ENCODE data around the gene TNP1.

The TNP1 gene

DNA sequence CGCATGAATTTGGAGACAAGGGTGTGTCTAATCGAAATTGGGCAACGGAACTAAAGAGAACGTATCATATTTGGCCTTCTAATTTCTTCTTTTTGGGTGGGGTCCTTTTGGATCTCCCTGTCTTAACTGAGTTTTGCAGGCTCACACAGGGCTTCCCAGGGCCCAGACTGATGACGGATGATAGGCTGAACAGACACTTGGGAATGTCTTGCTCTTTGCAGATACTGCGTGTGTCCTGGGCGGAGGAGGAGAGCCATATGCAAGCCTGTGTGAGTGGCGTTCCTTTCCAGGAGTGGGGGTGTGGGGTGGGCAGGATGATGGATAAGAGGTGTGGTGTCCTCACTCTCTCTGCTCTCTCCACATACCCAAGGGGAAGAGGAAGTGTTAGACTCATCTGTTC lies 40.1 kb downstream of the TNP1 start:
- Histone ChIP-seq H3K27ac (ENCODE audit: low read depth, low read length) (no peak overlapping the region), H3K27me3 (ENCODE audit: insufficient read depth, low read length) (peaks cover 54% of the 10 kb centered on the region), H2AFZ (ENCODE audit: low read length, unreplicated experiment) (no peak overlapping the region), H3K36me3 (ENCODE audit: insufficient read depth, low read length) (no peaks in the 10 kb centered on the region), H3K4me3 (ENCODE audit: low read depth, low read length) (no peak overlapping the region), H3K79me2 (ENCODE audit: control insufficient read depth, insufficient read depth, low read length, unreplicated experiment) (no peaks in the 10 kb centered on the region), H3K4me1 (ENCODE audit: control insufficient read depth, insufficient read depth, low read length, unreplicated experiment) (no peaks in the 10 kb centered on the region)

DNA sequence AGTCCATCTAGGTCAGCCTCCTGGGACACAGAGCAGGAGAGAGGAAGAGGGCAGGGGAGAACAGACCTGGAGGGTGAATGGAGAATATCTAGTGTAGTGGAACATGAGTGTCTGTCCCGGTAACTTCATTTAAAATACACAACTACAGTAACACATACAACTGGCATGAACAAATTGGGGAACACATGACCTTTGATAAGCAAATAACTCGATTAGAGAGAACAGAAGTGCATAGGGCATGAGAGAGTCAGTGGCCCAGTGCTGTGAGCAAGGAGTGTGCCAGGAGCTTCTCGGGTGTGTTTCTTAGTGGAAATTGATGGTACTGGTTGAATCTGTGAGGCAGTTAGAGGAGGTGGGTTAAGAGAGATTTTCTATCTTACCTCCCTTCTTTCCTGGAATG lies 40.8 kb downstream of the TNP1 start:
- Histone ChIP-seq H2AFZ (ENCODE audit: low read length, unreplicated experiment) (no peak overlapping the region), H3K4me3 (ENCODE audit: low read depth, low read length) (no peak overlapping the region)

DNA sequence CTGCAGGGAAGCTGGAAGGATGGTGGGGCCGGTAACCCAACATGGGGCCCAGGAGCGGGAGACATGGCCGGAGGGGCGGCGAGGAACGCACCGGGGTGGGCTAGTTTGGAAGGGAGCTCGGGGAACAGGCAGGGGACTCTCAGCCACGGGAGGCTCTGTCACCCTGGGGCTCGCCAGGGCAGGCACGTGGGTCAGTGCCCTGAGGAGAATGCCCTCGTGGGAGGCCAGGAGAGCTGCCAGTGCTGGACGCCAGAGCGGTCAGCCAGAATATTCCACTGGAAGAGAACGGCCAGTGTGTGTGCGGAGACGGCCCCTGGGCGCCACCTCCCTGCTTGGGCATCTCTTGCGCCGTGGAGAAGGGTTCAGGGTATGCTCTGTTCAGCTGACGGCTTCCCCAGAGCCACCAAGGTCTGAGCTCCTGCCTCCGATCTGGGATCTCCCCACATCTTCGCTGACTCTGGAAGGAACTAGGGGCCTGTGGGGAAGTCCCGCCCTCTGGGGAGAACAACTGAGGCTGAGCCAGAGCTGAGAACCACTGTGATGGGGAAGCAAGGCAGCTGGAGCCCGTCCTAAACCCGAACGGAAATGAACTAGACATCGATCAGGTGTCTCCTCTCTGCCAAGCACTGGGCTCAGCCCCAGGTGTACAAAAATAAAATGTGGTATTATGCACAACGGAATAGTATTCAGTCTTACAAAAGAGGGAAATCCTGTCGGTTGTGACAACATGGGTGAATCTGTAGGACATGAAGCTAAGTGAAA lies 49.3 kb downstream of the TNP1 start:
- H3K27ac ChIP-seq (ENCODE audit: low read depth, low read length), result no peak overlapping the region
- H3K4me3 ChIP-seq (ENCODE audit: low read depth, low read length), result no peak overlapping the region
- H2AFZ ChIP-seq (ENCODE audit: low read length, unreplicated experiment), result no peak overlapping the region
- H3K79me2 ChIP-seq (ENCODE audit: control insufficient read depth, insufficient read depth, low read length, unreplicated experiment), result no peaks in the 10 kb centered on the region
- H3K36me3 ChIP-seq (ENCODE audit: insufficient read depth, low read length), result no peaks in the 10 kb centered on the region
- no peaks in the 10 kb centered on the region for H3K4me1 ChIP-seq (ENCODE audit: control insufficient read depth, insufficient read depth, low read length, unreplicated experiment)
- H3K27me3 ChIP-seq (ENCODE audit: insufficient read depth, low read length), result peaks cover 27% of the 10 kb centered on the region

More for the DNA sequence above, 40.8 kb downstream of the TNP1 start:
- Histone ChIP-seq H3K36me3 (ENCODE audit: insufficient read depth, low read length) (no peaks in the 10 kb centered on the region), H3K27ac (ENCODE audit: low read depth, low read length) (no peak overlapping the region), H3K27me3 (ENCODE audit: insufficient read depth, low read length) (peaks cover 56% of the 10 kb centered on the region), H3K4me1 (ENCODE audit: control insufficient read depth, insufficient read depth, low read length, unreplicated experiment) (no peaks in the 10 kb centered on the region), H3K79me2 (ENCODE audit: control insufficient read depth, insufficient read depth, low read length, unreplicated experiment) (no peaks in the 10 kb centered on the region)

All from ACC112 (cell line).